HG02970 (cell line): ENCODE results near the gene PROB1.
"Not testable (repeated sequence)": the region's sequence is repeated elsewhere in the genome, so short reads cannot be mapped to it uniquely, and the experiment has no call there.

Experiments used
- ATAC-seq: cut with Tn5 transposase; IDR thresholded peaks from one replicate; pipeline ENCODE4 v1.9.1; 2021; ENCODE audit warnings: mild to moderate bottlenecking, moderate library complexity, moderate number of reproducible peaks; ENCODE audit not compliant: unreplicated experiment, low FRiP score

The PROB1 gene

DNA sequence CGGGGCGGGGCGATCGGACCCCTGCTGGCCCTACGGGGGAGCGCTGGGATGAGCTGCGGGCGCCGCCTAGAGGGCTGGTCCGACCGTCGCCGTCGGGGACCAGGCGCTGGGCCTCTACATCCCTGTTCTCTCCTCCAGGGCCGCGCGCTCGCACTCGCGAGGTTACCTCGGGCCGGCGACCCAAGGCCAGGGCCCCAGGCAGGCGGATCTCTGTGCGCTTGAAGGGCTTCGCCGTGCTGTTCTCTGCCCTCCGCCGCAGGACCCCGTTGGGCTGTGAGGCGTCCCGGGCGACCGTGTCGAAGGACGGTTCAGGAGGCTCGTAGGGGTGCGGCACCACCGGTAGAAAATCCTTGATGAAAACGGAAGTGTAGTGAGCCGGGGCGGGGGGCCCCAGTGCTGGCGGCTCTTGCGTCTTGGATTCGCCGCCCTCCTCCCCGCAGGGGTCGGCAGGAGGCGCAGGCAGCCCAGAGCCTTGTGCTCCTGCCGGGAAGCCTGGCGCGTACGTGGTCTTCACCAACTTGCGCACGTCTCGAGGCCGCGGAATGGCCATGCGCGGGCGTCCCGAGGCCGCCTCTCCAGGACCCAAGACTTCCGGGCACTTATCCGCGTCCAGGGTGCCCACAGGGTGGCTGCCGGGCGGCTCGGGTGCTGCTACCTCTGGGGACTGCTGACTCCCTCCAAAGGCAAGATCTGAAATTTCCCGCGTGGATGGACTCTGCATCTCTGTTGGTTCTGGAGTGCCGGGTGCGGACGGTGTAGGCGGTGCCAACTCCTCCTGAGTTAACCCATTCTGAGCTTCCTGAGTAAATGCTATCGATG, 2.0 kb downstream of the PROB1 start:
- ATAC-seq = peak; percentile 43

DNA sequence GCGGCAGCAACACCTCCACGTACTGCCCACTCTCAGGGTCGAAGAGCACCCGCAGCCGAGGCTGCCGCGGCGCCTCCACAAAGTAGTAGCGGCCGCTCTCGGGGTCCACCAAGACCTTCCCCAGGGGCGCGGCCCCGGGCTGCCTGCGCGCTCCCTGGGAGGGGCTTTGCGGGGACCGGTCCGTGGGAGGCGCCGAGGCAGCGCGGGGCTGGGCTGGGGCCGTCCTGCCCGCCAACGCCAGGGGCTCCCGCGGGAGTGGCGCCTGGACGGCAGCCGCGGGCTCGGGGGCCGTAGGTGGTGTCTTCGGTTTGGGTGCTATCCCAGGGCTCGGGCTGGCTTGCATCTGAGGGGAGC, 2.6 kb downstream of the PROB1 start:
- ATAC-seq = peak; percentile 10

DNA sequence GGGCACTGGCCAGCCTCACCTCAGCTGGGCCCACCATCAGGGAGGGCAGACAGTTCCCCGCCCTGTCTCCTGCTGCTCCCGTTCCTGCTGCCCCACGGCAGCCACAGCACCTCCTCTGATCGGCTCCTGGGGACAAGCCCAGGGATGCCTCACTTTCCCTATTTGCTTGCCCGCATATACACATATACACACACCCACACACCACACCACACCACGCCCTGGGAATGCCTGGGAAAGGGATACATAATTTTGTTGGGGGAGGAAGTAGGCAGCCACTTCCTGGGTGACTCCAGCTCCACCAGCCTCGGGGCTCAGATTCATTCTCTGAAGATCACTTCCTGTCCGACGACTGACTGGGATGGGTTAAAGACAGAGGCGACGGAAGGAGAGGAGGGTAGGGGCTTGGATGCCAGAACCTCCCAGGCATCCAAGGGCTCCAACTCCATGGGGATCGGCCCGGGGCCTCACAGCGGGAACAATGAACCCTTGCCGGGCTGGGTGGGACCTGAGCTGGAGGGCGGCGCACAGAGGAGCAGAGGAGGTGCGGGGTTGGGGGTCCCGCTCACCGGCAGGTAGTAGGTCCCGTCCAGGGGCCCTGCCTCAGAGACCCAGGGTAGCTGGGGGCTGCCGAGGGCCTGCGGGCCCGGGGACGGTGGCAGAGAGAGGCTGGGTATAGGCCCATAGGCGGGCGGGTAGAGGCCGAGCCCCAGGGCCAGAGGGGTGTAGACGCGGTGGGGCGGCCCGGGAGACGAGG, 3.2 kb downstream of the PROB1 start:
- ATAC-seq = no peak

DNA sequence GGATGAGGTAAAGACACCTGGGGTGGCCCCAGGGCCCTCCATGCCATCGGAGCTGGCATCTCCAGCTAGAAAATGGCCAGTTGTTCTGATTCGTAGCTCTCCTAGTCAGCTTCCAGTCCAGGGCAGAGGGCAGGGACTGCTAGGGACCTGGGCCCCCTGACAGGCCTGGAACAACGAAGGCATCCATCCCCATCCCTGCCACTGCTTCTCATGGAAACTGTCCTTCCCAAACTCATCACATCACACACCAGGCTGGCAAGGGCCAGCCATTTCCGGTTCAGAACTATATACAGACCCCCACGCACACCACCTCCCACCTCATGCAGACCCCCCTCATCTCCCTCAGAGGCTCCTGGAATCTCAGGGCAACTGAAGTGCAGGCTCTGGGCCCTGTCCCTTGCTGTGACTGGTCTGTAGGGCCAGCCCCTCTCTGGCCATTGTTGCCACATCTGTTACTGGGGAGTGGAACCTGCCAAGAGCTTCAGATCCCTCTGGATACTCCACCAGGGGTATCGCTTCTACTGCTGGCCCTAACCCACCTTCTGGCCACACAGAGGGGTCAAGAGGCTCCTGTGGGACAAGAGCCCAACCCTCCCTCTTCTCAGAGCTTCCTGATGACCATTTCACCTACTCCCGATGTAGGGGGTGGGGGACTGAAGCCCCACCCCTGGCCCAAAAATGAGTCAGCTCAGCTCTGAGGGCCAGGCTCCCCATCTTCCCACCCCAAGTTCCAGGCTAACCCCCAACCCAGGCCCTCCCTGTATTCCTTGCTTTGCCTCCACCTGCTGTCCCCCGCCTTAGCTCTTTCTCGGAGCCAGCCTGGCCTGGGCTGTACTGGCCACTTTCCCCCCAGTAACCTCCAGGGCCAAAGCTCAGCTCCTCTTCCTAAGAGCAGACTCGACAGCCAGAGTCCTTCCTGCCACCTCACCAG, 4.0 kb downstream of the PROB1 start:
- ATAC-seq = no peak

DNA sequence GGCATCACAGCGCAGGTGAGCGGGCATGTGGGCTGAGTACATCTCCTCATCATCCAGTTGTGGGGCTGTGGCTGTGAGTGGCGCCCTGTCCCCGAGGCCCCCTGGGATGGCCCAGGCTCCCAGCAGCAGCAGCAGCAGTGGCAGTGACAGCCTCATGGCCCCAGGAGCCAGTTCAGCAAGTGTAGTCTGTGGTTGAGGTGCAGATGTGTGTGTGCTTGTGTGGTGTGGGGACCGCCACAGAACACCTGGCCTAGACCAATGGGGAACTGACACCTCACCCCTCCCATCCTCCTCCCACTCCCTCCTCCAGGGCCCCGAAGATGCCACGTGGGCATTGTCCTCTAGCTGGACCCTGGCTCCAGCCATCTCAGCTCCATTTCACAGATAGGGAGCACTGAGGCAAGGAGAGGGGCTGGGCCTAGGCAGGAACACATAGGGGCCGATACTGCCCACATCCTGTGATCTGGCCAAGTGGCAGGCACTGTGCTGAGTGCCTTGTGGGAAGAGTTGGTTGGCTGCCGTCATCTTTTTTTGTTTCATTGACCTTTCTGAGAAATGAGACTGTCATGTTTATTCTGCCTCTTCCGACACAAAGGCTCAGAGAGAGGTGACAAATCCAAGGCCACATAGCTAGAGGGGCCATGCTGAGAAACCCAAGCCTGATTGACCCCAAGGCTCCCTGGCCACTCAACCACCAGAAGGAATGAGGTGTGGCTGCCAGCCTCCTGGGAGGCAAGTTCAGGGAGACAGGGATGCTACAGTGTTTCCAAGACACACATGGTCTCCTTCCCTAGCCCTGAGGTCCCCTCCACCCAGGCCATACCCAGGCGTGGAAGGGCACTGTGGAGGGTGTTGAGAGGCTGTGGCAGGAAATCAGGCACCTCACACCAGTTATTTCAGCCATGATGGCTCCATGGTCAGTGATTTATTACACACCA, 4.9 kb downstream of the PROB1 start, which contains the start of gene MZB1:
MZB1 (minus strand) TSS at position 213 of the 938 bp plus-strand sequence; CDS start at position 156, 57 bp downstream.
- ATAC-seq = peak; percentile 36

DNA sequence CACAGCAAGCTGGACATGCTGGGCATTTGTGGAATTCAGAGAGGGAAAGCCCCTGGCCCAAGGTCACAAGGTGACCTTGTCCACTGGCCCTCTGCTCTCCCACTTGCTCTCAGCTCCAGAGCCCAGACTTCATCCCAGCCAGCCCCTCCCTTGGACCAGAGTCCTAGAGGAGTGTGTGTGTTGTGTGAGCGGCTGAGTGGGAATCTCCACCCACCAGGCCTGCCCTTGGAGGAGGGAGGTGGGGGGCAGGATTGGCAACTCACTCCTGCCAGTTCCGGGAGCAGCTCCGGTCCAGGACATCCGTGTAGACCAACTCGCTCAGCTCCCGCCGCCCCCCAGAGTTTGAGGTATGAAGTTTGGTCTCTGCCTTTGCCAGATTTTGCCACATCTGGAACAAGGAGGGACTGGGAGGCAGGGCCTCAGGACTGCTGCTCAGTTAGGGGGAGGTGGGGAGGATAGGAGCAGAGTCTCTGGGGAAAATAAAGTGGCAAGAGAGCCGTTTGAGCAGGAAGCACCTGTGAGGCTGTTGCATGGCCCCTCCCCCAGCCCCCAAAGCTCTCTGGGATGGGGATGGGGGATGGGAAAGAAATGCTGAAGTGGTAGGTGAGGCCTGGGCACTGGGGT, 6.6 kb downstream of the PROB1 start:
- ATAC-seq = no peak

DNA sequence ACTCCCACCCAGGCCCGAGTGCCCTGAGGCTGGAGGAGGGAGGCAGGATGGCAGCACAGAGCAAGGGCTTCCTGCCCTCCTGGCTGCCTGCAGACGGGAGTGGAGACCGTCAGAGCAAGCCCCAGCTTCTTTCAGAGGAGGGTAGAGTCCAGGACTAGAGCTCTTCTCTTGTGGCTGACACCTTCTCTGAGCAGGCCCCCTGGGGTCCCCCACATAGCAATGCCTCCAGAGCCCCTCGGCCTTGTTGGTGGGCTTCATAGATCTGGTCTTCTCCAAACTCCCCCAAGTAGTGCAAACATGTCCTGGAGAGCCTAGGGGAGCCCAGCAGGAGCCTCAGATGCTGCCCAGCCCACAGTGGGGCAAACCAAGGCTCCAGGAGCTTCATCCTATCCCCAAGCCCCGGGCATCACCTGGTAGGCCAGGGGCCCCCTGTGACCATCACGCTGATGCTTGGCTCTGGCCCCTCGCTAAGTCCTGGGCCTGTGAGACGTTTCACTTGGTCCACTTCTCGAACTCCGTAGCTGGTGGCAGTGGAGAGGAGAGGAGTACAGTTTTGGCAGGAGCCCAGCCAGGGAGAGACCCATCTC, 7.2 kb downstream of the PROB1 start:
- no peak for ATAC-seq

DNA sequence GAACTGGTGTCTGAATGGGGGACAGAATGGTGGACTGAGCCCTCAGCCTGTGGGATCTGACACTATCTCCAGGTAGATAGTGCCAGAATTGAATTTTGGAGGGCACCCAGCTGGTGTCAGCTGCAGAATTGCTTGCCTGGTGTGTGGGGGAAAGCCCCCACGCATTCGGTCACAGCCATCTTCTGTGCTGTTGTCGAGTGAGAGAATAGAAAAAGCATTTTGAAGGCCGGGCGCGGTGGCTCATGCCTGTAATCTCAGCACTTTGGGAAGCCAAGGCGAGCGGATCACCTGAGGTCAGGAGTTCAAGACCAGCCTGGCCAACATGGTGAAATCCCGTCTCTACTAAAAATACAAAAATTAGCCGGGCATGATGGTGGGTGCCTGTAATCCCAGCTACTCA, 7.9 kb downstream of the PROB1 start:
- ATAC-seq = not testable (repeated sequence)

DNA sequence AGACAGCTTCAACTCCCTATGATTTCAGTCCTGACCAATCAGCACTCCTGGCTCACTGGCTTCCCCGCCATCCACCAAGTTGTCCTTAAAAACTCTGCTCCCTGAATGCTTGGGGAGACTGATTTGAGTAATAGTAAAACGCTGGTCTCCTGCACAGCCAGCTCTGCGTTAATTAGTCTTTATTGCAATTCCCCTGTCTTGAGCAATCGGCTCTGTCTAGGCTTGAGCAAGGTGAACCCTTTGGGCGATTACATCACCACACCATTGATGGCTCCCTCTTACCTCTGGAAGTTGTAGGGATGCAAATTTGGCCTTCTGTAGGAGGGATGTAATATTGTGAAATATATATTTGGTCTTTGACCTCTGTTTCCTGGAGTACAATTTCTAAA, 8.9 kb downstream of the PROB1 start:
- no peak for ATAC-seq

DNA sequence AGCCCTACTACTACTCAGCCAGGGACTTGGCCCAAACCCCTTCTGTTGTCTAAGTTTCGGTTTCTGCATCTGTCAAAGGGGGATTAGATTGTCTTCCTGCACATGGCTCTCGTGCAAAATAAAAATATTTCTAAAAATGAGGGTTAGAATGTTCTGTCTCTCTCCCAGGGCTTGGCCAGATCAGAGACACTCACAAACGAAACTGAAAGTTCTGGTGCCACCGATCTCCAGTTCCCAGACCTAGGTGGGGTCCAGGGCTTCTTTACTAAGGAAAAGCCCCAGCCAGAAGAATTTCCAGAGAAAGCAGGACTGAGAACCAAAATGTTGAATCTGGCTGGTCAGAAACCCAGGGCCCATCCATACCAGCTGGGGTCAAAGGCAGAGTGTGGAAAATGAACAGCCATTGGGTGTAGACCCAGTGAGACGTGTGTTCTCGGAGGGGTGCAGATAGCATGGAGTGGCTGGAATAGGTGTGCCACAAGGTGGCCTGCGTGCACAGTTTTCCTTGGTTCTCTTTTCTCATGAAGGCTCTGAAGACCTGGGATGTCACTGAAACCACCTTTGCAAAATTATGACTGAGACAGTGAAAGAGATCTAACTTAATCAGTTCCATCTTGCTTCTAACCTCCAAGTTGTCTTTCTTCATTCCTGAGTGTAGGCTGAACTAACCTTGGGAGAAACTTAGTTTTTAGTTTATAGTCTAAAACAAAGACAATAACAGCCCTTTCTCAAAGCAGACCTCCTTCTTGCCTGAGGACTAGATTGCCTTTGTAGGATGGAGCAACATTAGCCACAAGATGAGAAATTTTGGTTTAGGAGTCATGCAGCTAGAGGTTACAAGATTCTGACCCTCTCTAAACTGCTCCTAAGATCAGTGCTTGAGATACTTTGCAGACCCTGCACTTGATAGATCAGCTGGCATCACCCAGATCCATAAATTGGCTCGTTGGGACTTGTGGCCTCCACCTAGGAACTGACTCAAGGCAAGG, 9.5 kb downstream of the PROB1 start:
- ATAC-seq = no peak

DNA sequence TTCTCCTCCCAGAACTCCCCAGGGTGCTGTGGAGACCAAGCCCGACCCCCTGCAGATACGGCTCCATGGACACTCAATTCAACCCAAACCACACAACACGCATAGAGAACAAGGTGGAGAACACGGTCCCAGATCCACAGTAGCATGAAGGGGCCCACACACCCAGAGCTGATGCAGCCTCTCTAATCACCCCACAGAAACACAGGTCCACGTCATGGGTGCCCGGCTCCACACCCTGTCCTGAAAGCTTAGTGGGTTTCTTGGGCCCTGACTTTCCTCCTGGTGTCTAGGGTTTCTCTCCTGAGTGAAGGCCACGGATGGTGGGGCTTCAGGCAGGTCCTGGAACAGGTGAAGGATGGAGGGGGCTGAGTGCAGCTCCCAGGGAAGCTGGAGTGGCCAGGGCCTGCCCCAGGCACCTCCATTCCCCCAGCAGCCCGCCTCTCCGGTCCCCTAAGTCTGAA, 10.3 kb downstream of the PROB1 start:
- ATAC-seq = no peak

DNA sequence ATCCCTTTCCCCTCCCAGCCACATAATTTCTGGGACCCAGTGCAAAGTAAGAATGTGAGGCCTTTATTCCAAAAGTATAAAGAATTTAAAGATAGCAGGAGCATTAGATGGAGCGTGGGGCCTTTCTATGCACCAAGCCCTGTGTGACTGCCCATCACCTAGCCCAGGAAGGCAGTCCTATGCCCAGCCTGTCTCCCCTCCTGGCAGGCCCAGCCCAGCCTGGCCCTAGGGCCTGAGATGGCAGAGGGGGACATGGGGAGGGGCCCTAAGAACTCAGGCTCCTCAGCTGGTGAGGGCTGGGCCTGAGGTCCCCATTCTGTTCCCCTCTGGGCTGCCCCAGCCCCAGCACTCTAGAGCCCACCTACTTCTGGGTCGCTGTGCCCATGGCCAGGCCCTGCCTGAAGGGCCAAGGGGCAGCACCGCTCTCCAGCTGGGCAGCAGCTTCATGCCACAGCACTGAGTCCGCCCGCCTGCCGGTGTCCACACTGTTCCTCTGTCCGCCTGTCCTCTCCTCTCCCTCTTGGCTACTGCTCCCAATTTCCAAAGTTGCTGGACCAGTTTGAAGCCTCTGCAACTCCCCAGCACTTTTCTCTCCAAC, 10.8 kb downstream of the PROB1 start:
- ATAC-seq = no peak

DNA sequence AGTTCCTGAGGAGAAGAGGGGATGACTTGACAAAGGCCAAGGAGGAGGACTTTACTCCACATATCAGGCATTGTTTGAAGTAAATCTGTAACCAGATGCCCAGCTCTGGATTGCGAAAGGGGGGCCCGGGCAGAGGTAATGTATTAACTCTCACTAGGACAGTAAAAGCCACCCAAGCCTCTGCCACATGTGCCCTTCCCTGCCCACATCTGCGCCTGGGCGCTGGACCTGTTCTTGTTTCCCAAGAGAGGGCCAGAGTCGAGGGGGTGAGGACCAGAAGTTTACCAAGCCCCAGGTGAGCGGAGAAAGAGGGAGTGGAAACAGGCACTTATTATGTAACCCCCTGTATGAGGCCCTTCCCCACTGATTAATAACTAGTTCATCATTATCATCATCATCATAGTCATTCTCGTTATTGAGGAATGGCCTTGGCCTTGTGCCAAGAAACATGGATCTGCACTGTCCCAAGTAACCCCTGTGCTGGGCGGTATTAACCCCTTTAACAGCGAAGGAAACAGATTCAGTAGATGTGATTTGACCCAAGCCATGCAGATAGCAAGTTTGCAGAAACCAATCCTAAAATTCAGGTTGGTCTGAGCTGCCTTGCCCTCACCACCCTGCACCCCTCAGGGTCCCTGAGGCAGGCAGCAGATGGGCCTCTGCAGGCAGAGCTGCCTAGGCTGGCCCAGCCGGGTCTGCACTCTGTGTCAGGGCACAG, 11.5 kb downstream of the PROB1 start, which contains the start of gene SLC23A1:
SLC23A1 (minus strand) TSS at position 23 of the 718 bp plus-strand sequence. CDS start 44 bp downstream, outside the sequence.
- ATAC-seq = no peak

DNA sequence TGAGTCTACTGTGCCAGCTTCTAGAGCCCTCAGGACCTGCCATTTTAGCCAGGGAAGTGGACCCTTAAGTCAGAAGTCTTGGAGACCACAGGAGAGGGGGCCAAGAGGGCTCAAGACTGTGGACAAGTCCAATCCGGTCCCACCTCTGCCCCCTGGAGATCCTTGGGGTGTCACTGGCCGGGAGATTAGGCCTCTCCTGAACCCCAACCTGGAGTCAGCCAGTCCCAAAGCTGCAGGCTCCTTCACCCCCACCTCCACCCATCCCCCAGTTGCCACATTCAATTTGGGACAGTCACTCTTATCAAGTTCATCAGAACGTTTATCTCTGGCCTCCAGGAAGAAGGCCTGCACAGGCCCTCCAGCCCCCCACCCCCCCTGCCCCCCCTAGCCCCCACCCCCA, 12.1 kb downstream of the PROB1 start:
- no peak for ATAC-seq

DNA sequence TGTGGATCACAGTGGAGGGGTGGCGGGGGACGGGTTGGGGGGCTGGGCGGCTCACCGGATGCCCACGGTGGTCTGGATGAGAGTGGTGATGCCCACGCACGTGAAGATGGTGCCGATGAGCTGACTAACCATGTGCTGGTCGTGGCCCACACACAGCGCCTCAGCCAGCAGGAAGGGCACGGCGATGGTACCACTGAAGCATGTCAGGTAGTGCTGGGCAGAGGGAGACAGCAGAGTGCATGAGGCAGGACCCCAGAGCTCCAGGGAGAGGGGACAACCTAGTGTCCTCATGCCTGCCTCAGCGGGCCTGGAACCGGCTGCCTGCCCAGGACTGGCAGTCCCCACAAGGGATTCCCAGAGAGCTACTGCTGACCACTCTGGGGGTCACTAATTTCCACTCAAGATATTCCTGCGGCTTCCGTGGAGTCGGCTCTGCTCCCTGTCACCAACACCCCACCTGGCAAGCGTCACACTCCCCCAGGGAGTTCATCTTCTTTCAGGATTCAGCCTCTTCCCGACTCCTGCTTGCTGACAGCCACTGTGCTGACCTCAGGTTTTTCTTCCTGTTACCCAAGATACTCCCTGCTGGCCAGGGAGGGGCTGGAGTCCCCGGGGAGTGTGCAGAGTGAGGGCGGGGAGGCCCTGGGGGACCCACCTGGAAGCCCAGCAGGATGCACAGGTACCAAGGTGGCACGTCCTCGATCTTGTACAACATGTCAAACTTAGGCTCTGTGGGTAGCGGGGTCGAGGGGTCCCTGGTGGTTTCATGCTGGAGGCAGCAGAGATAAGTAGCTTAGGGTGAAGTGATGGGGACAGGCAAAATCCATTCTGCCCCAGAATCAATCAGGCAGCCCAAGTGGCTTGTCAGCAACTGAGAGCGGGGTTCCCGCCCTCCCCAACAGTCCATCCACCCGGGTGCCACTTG, 12.8 kb downstream of the PROB1 start:
- ATAC-seq = no peak
